GM12878 (cell line): Measurements from ENCODE around the gene LTBP4. TPM values are rescaled to one million over a fixed set of nuclear protein-coding genes. Genes with fewer than 3 reads are reported as not detected.

Source experiments
- ATAC-seq: fragments of 200-7000 bp; cut with Tn5 transposase; 3 replicates; pipeline ENCODE4 v1.9.1; 2020; ENCODE audit warnings: mild to moderate bottlenecking, moderate library complexity
- BruUV-seq: library from RNA; stranded (reverse); fragments of 400-500 nt; replicated peaks from 2 replicates; lab custom pipeline; 2021; lab: Mats Ljungman, UMichigan
- CTCF ChIA-PET: fragments of 300-600 bp; sonication (Branson Sonifier 250); formaldehyde crosslinking; extraction: SDS; loops from one replicate; lab custom pipeline; 2021; ENCODE audit warnings: inconsistent platforms; lab: Yijun Ruan, JAX
- POLR2A ChIA-PET: fragments of 350-600 bp; formaldehyde crosslinking; extraction: SDS; loops from one replicate; lab custom pipeline; 2021; ENCODE audit warnings: inconsistent platforms; lab: Charles Lee
- RAD21 ChIA-PET: fragments of 300-600 bp; sonication (Branson Sonifier 250); formaldehyde crosslinking; loops from one replicate; lab custom pipeline; 2023; ENCODE audit warnings: antibody characterized with exemption; ENCODE audit not compliant: unreplicated experiment; lab: Charles Lee
- SMC1A ChIA-PET: fragments of 300-600 bp; sonication (Branson Sonifier 250); formaldehyde crosslinking; loops from one replicate; lab custom pipeline; 2023; ENCODE audit not compliant: unreplicated experiment, uncharacterized antibody; lab: Charles Lee
- DNase-seq: peaks from one replicate; pipeline ENCODE4 v3.0.0-alpha.2; 2011; ENCODE audit warnings: low read depth, low spot score
- FAIRE-seq: peaks from 3 replicates; lab custom pipeline; 2011; peaks lifted over from hg19 to GRCh38; lab: Jason Lieb, UNC
- H2AFZ ChIP-seq: 2 replicates; pipeline ENCODE4 v1.6.0; 2011; ENCODE audit warnings: low read depth, low read length, control low read depth; ENCODE audit not compliant: control insufficient read depth
- H3K27ac ChIP-seq: 2 replicates; pipeline ENCODE4 v1.5.1; 2011; ENCODE audit warnings: control low read depth; ENCODE audit not compliant: control insufficient read depth, insufficient read depth
- H3K27me3 ChIP-seq, 2 experiments: replicated peaks in 1 of 2; 2 replicates each; pipeline versions ENCODE4 v1.6.0 to v1.6.1; 2011; ENCODE audit warnings: low read length in 1 of 2; ENCODE audit not compliant: control insufficient read depth in 2 of 2, insufficient read depth in 2 of 2
- H3K36me3 ChIP-seq, 2 experiments: 2 replicates each; pipeline ENCODE4 v1.5.1; 2011; ENCODE audit warnings: low read length in 1 of 2; ENCODE audit not compliant: control insufficient read depth in 2 of 2, insufficient read depth in 2 of 2
- H3K4me1 ChIP-seq: 2 replicates; pipeline ENCODE4 v1.6.1; 2011; ENCODE audit warnings: mild to moderate bottlenecking, low read length, moderate library complexity, mixed read lengths; ENCODE audit not compliant: control insufficient read depth, insufficient read depth
- H3K4me2 ChIP-seq: 2 replicates; pipeline ENCODE4 v1.6.0; 2011; ENCODE audit warnings: control low read depth; ENCODE audit not compliant: control insufficient read depth, insufficient read depth
- H3K4me3 ChIP-seq: fragments of 200-600 bp; sonication (generic); 2 replicates; pipeline ENCODE4 v1.5.1; 2016
- H3K79me2 ChIP-seq: 2 replicates; pipeline ENCODE4 v1.6.0; 2011; ENCODE audit warnings: low read length; ENCODE audit not compliant: control insufficient read depth, insufficient read depth
- H3K9ac ChIP-seq: 2 replicates; pipeline ENCODE4 v1.8.0; 2011; ENCODE audit warnings: low read length, control low read depth, mixed read lengths; ENCODE audit not compliant: control insufficient read depth, insufficient read depth
- H3K9me3 ChIP-seq: replicated peaks from 3 replicates; pipeline ENCODE4 v1.5.1; 2011; ENCODE audit warnings: mild to moderate bottlenecking, low read length; ENCODE audit not compliant: control insufficient read depth, insufficient read depth
- H4K20me1 ChIP-seq: 2 replicates; pipeline ENCODE4 v1.6.0; 2011; ENCODE audit not compliant: control insufficient read depth, insufficient read depth
- BMI1 ChIP-seq: fragments of 450-650 bp; IDR thresholded peaks from 2 replicates; pipeline ENCODE4 v1.6.1; 2016; ENCODE audit warnings: mild to moderate bottlenecking, moderate library complexity, borderline replicate concordance
- CBFB ChIP-seq: IDR thresholded peaks from 2 replicates; pipeline ENCODE4 v1.6.1; 2016; ENCODE audit warnings: antibody characterized with exemption, low read depth
- CHD1 ChIP-seq: IDR thresholded peaks from 2 replicates; pipeline ENCODE4 v1.6.1; 2012; ENCODE audit warnings: low read depth, low read length, improper control_type of control experiment
- CHD2 ChIP-seq: IDR thresholded peaks from 2 replicates; pipeline ENCODE4 v1.6.1; 2011; ENCODE audit warnings: low read depth, low read length, improper control_type of control experiment, borderline replicate concordance
- KAT2A ChIP-seq: conservative IDR thresholded peaks from 2 replicates; pipeline ENCODE4 v1.6.1; 2011; ENCODE audit warnings: low read depth, low read length; ENCODE audit not compliant: control insufficient read depth
- LARP7 ChIP-seq: fragments of 450-650 bp; IDR thresholded peaks from 2 replicates; pipeline ENCODE4 v1.6.1; 2017; ENCODE audit warnings: mild to moderate bottlenecking
- MYC ChIP-seq: IDR thresholded peaks from 2 replicates; pipeline ENCODE4 v1.6.1; 2011; ENCODE audit warnings: mild to moderate bottlenecking, low read length, moderate library complexity, inconsistent platforms; ENCODE audit not compliant: insufficient read depth, insufficient replicate concordance, insufficient read length, severe bottlenecking
- NFYB ChIP-seq: IDR thresholded peaks from 2 replicates; pipeline ENCODE4 v1.6.1; 2011; ENCODE audit warnings: low read depth, mild to moderate bottlenecking, low read length, improper control_type of control experiment, moderate library complexity; ENCODE audit not compliant: insufficient read depth
- POLR2AphosphoS2 ChIP-seq: IDR thresholded peaks from 2 replicates; pipeline ENCODE4 v1.6.1; 2011; ENCODE audit warnings: low read depth, mild to moderate bottlenecking, low read length, improper control_type of control experiment, moderate library complexity
- RCOR1 ChIP-seq: conservative IDR thresholded peaks from 2 replicates; pipeline ENCODE4 v1.6.1; 2012; ENCODE audit warnings: low read depth, low read length, improper control_type of control experiment
- STAT3 ChIP-seq: IDR thresholded peaks from 2 replicates; pipeline ENCODE4 v1.6.1; 2011; ENCODE audit warnings: low read depth, low read length, improper control_type of control experiment
- TAF1 ChIP-seq: IDR thresholded peaks from 2 replicates; pipeline ENCODE4 v1.6.1; 2011; ENCODE audit warnings: mild to moderate bottlenecking, low read depth, low read length, borderline replicate concordance
- TARDBP ChIP-seq: IDR thresholded peaks from 2 replicates; pipeline ENCODE4 v1.6.1; 2016; ENCODE audit warnings: borderline replicate concordance
- TCF12 ChIP-seq: IDR thresholded peaks from 2 replicates; pipeline ENCODE4 v1.6.1; 2011; ENCODE audit warnings: low read depth, mild to moderate bottlenecking, low read length
- ZNF207 ChIP-seq: fragments of 450-650 bp; IDR thresholded peaks from 2 replicates; pipeline ENCODE4 v1.6.1; 2014; ENCODE audit warnings: antibody characterized with exemption, mild to moderate bottlenecking, borderline replicate concordance
- WGBS: methylation state at CpG from one replicate; pipeline ENCODE4 v1.1.6; 2016; ENCODE audit warnings: low lambda C conversion rate; ENCODE audit not compliant: insufficient replicate concordance, insufficient coverage; ENCODE audit errors: missing lambda C conversion rate; 5-methylcytosine and 5-hydroxymethylcytosine counted together
- in situ Hi-C: fragments of 300-500 bp; cut with MboI; formaldehyde crosslinking; loops from 9 replicates; pipeline ENCODE4 v1.14.3; 2018; ENCODE audit warnings: mixed read lengths
- intact Hi-C: fragments of 100-400 bp; cut with micrococcal nuclease; formaldehyde crosslinking; loops from one replicate; pipeline ENCODE4 v1.14.2; 2022; ENCODE audit not compliant: unreplicated experiment
- polyA plus RNA-seq, 11 experiments: library from polyadenylated mRNA; depleted of rRNA in 4 of 11; unstranded in 6 of 11; stranded (reverse) in 5 of 11; fragments of >200 nt; fragmentation: Nextera tagmentation in 4 of 11; fragmentation: Illumina TruSeq in 1 of 11; extraction: Ambion mirVana in 4 of 11; extraction: Trizol in 1 of 11; gene quantifications; 1 replicate in 1 of 11; 2 replicates in 10 of 11; pipeline versions ENCODE4 v1.2.1 to v1.2.3, GENCODE V29; 2011 to 2016; ENCODE audit warnings: inconsistent platforms in 2 of 11, missing spikeins in 2 of 11, low read depth in 1 of 11
- total RNA-seq, 4 experiments: library from RNA; depleted of rRNA in 3 of 4; stranded (reverse); fragments of >200 nt in 3 of 4; fragmentation: Illumina TruSeq in 1 of 4; extraction: Trizol in 1 of 4; gene quantifications; 2 replicates each; pipeline versions ENCODE4 v1.2.1 to v1.2.3, GENCODE V29; 2013 to 2021
- TF ChIP-seq, protein P1 (sequence below): IDR thresholded peaks from 2 replicates; pipeline ENCODE4 v1.6.1; 2012; ENCODE audit warnings: mild to moderate bottlenecking, low read depth, low read length
- TF ChIP-seq, protein P2 (sequence below): fragments of 450-650 bp; IDR thresholded peaks from 2 replicates; pipeline ENCODE4 v1.6.1; 2018; ENCODE audit warnings: borderline replicate concordance, mild to moderate bottlenecking; ENCODE audit not compliant: partially characterized antibody

The LTBP4 gene
- total and polyA plus RNA-seq, 10 of the 15 experiments (the other 5 are each of a cell fraction or from before 2014, with no cell fraction given) = 0.09 to 34.6 (median 8.5) TPM; not detected in 1

DNA sequence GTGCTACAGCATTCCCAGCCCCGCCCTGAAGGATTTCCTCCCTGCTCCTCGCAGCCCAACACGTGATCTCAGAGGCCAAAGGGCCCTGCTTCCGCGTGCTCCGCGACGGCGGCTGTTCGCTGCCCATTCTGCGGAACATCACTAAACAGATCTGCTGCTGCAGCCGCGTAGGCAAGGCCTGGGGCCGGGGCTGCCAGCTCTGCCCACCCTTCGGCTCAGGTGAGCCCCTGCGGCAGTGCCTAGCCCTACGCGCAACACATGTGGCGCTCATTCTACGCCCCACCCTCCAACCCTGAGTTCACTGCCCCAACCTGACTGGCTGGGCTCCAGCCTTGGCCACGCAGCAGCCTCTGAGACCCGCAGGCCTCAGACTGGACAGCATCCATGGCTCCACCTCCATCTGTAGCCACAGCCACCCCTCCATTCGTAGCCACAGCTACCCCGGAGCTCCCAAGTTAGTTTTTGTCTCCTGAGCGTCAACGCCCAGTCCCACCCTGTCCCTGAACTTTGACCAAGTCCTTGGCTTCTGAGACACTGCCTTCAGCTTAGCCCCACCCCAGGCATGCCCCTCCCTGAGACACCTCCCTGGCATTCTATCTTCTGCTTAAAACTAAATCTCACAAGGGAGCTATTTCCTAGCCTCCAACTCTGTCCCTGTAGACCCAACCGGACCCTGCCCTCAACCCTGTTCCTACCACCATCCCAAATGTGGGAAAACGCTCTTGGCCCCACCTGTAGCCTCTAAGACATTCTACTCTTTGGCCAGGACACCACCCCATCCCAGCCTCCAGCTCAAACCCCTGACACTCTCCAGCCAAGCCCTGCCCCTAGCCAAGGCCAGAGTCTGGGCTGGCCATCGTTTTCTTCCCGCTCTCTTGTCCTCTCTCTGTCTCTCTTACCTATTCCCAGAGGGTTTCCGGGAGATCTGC is 6.4 kb downstream of the LTBP4 start:
- no peak overlapping the region for H3K4me2 ChIP-seq
- peaks cover 24% of the 10 kb centered on the region for H3K4me1 ChIP-seq
- H3K9ac ChIP-seq = no peak overlapping the region
- TF ChIP-seq CHD1 (no peak), MYC (no peak), KAT2A (no peak), TAF1 (no peak), CHD2 (no peak), POLR2AphosphoS2 (no peak), TCF12 (no peak), RCOR1 (no peak), STAT3 (no peak), ZNF207 (no peak), LARP7 (no peak), TARDBP (no peak), BMI1 (no peak), CBFB (no peak), NFYB (no peak)
- TF ChIP-seq, protein P1, sequence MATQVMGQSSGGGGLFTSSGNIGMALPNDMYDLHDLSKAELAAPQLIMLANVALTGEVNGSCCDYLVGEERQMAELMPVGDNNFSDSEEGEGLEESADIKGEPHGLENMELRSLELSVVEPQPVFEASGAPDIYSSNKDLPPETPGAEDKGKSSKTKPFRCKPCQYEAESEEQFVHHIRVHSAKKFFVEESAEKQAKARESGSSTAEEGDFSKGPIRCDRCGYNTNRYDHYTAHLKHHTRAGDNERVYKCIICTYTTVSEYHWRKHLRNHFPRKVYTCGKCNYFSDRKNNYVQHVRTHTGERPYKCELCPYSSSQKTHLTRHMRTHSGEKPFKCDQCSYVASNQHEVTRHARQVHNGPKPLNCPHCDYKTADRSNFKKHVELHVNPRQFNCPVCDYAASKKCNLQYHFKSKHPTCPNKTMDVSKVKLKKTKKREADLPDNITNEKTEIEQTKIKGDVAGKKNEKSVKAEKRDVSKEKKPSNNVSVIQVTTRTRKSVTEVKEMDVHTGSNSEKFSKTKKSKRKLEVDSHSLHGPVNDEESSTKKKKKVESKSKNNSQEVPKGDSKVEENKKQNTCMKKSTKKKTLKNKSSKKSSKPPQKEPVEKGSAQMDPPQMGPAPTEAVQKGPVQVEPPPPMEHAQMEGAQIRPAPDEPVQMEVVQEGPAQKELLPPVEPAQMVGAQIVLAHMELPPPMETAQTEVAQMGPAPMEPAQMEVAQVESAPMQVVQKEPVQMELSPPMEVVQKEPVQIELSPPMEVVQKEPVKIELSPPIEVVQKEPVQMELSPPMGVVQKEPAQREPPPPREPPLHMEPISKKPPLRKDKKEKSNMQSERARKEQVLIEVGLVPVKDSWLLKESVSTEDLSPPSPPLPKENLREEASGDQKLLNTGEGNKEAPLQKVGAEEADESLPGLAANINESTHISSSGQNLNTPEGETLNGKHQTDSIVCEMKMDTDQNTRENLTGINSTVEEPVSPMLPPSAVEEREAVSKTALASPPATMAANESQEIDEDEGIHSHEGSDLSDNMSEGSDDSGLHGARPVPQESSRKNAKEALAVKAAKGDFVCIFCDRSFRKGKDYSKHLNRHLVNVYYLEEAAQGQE = no peak
- TF ChIP-seq, protein P2, sequence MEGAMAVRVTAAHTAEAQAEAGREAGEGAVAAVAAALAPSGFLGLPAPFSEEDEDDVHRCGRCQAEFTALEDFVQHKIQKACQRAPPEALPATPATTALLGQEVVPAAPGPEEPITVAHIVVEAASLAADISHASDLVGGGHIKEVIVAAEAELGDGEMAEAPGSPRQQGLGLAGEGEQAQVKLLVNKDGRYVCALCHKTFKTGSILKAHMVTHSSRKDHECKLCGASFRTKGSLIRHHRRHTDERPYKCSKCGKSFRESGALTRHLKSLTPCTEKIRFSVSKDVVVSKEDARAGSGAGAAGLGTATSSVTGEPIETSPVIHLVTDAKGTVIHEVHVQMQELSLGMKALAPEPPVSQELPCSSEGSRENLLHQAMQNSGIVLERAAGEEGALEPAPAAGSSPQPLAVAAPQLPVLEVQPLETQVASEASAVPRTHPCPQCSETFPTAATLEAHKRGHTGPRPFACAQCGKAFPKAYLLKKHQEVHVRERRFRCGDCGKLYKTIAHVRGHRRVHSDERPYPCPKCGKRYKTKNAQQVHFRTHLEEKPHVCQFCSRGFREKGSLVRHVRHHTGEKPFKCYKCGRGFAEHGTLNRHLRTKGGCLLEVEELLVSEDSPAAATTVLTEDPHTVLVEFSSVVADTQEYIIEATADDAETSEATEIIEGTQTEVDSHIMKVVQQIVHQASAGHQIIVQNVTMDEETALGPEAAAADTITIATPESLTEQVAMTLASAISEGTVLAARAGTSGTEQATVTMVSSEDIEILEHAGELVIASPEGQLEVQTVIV = no peak
- H4K20me1 ChIP-seq = no peaks in the 10 kb centered on the region
- H3K4me3 ChIP-seq = no peak overlapping the region
- no peaks in the 10 kb centered on the region for H3K9me3 ChIP-seq
- ChIA-PET SMC1A (interaction anchor here (0.6 to 5.3 kb wide), 3 partner anchors 13 to 56 kb away, joined by 3 to 35 read pairs (median 6); no protein-coding TSS in a partner anchor), CTCF (interaction anchor here (0.6 to 6.0 kb wide), 2 partner anchors 10 to 27 kb away, joined by 4 to 106 read pairs; no protein-coding TSS in a partner anchor), POLR2A (interaction anchor here (1.5 kb wide), 1 partner anchor 37 kb away, joined by 4 read pairs; no protein-coding TSS in a partner anchor), RAD21 (interaction anchor here (1.1 kb wide), 1 partner anchor 143 kb away, joined by 3 read pairs; no protein-coding TSS in a partner anchor)
- WGBS = 81% methylated on average over 31 of the region's 31 CpGs
- H2AFZ ChIP-seq = no peak overlapping the region
- no peaks in the 10 kb centered on the region for H3K36me3 ChIP-seq
- H3K27ac ChIP-seq = no peak overlapping the region
- no peaks in the 10 kb centered on the region; a peak in 1 of 4 replicates for H3K27me3 ChIP-seq
- in situ Hi-C loops = loop anchor here (10.0 kb wide), 1 partner anchor 303 kb away; no protein-coding TSS in a partner anchor
- FAIRE-seq (no peak), ATAC-seq (no peak), DNase-seq (no peak)
- intact Hi-C loops = no loop called here
- H3K79me2 ChIP-seq = no peaks in the 10 kb centered on the region
- BruUV-seq = no TSS peak
